ENCODE results near the gene SPESP1.

SPESP1 gene

DNA sequence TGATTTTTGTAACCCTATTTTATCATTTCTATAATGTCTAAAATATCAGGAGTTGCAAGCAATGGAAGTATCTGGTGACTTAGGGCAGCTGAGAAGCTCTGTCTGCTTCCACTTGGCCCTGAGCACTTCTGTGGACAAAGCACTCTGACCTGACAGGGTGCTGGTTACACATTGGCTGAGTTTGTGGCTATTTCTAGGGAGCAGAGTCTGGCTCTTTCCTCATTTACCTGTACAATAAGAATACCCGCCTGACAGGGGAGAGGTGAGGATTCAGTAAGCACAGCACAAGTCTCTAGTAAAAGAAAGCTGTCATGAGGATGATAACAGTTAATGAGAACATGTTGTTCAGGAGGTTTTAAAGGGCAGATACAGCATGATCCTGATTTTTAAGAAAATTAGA lies 33.3 kb upstream of the SPESP1 start:
- Histone ChIP-seq H3K27me3 (ENCODE audit: insufficient read depth, insufficient read length) (no peaks in the 10 kb centered on the region), H3K9ac (ENCODE audit: insufficient read length, low read depth) (no peak overlapping the region)
- no peak for DNase-seq (ENCODE audit: low read depth, low spot score)

DNA sequence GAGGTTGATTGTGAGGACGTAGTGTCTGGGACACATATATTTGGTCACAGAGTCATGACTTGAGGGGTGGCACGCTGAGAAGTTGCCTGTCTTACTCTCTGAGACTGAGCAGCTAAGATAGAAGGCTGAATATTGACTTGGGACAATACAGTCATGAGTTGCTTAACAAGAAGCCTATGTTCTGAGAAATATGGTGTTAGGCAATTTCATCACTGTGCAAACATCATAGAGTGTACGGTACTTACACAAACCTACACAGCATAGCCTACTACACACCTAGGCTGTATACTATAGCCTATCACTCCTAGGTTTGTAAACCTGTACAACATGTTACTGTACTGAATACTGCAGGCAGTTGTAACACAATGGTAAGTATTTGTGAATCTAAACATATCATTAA lies 30.3 kb upstream of the SPESP1 start:
- Histone ChIP-seq H3K9me3 (ENCODE audit: insufficient read depth, low read length) (no peaks in the 10 kb centered on the region), H3K27me3 (ENCODE audit: insufficient read depth, insufficient read length) (no peaks in the 10 kb centered on the region), H3K9ac (ENCODE audit: insufficient read length, low read depth) (no peak overlapping the region), H3K4me1 (ENCODE audit: insufficient read depth, insufficient read length) (no peaks in the 10 kb centered on the region), H3K4me3 (ENCODE audit: insufficient read length, low read depth) (no peak overlapping the region), H3K36me3 (ENCODE audit: insufficient read depth, insufficient read length, low read length) (no peaks in the 10 kb centered on the region)
- TF ChIP-seq YY1 (IDR thresholded peaks at IDR 0.05; ENCODE audit: insufficient read depth, insufficient read length) (no peak), ZNF274 (IDR thresholded peaks at IDR 0.05; ENCODE audit: low read depth, low read length) (no peak), SUZ12 (IDR thresholded peaks at IDR 0.05; ENCODE audit: extremely low read depth, insufficient read depth, insufficient read length) (no peak)
- no peak for DNase-seq (ENCODE audit: low read depth, low spot score)

More for the DNA sequence above, 33.3 kb upstream of the SPESP1 start:
- Histone ChIP-seq H3K9me3 (ENCODE audit: insufficient read depth, low read length) (no peaks in the 10 kb centered on the region), H3K4me3 (ENCODE audit: insufficient read length, low read depth) (no peak overlapping the region), H3K4me1 (ENCODE audit: insufficient read depth, insufficient read length) (no peaks in the 10 kb centered on the region), H3K36me3 (ENCODE audit: insufficient read depth, insufficient read length, low read length) (no peaks in the 10 kb centered on the region)
- no peak for TF ChIP-seq SUZ12 (IDR thresholded peaks at IDR 0.05; ENCODE audit: extremely low read depth, insufficient read depth, insufficient read length)
- TF ChIP-seq ZNF274 (IDR thresholded peaks at IDR 0.05; ENCODE audit: low read depth, low read length): no peak
- TF ChIP-seq YY1 (IDR thresholded peaks at IDR 0.05; ENCODE audit: insufficient read depth, insufficient read length): no peak

GRCh38 chr15:68907396-68907923 lies 22.9 kb upstream of the SPESP1 start:
- H3K9me3 ChIP-seq (ENCODE audit: insufficient read depth, low read length): no peaks in the 10 kb centered on the region
- no peak for DNase-seq (ENCODE audit: low read depth, low spot score)
- no peaks in the 10 kb centered on the region for H3K36me3 ChIP-seq (ENCODE audit: insufficient read depth, insufficient read length, low read length)
- no peak overlapping the region for H3K9ac ChIP-seq (ENCODE audit: insufficient read length, low read depth)
- no peaks in the 10 kb centered on the region for H3K27me3 ChIP-seq (ENCODE audit: insufficient read depth, insufficient read length)
- H3K4me3 ChIP-seq (ENCODE audit: insufficient read length, low read depth): no peak overlapping the region
- no peaks in the 10 kb centered on the region for H3K4me1 ChIP-seq (ENCODE audit: insufficient read depth, insufficient read length)
- TF ChIP-seq SUZ12 (IDR thresholded peaks at IDR 0.05; ENCODE audit: extremely low read depth, insufficient read depth, insufficient read length) (no peak), YY1 (IDR thresholded peaks at IDR 0.05; ENCODE audit: insufficient read depth, insufficient read length) (no peak), ZNF274 (IDR thresholded peaks at IDR 0.05; ENCODE audit: low read depth, low read length) (no peak)

DNA sequence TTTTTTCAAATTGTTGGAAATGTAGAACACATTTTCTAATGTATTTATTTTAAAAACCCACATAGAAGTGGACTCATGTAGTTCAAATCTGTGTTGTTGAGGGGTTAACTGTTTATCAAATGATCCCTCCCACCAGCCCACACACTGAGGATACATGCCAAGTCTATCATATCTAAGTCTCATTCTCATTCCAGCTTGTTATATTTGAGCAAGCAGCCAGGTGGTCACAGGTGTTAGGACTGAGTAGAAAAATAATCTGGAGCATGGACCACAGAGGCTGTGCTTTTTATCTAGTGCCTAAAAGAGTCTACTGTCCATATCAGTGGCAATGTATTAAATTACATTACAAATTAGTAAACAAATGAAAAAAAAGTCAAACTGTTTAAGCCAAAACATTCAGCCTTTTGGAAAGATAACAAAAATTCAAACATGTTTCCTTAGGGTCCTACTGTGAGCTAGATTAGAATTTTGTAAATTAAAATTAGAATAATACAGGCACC lies 20.7 kb upstream of the SPESP1 start:
- Histone ChIP-seq H3K27me3 (ENCODE audit: insufficient read depth, insufficient read length) (no peaks in the 10 kb centered on the region), H3K4me3 (ENCODE audit: insufficient read length, low read depth) (no peak overlapping the region), H3K9me3 (ENCODE audit: insufficient read depth, low read length) (no peaks in the 10 kb centered on the region), H3K9ac (ENCODE audit: insufficient read length, low read depth) (no peak overlapping the region), H3K4me1 (ENCODE audit: insufficient read depth, insufficient read length) (no peaks in the 10 kb centered on the region), H3K36me3 (ENCODE audit: insufficient read depth, insufficient read length, low read length) (no peaks in the 10 kb centered on the region)
- no peak for TF ChIP-seq YY1 (IDR thresholded peaks at IDR 0.05; ENCODE audit: insufficient read depth, insufficient read length)
- no peak for TF ChIP-seq SUZ12 (IDR thresholded peaks at IDR 0.05; ENCODE audit: extremely low read depth, insufficient read depth, insufficient read length)
- no peak for TF ChIP-seq ZNF274 (IDR thresholded peaks at IDR 0.05; ENCODE audit: low read depth, low read length)
- DNase-seq (ENCODE audit: low read depth, low spot score): no peak

GRCh38 chr15:68910341-68910740 lies 20.0 kb upstream of the SPESP1 start:
- H3K36me3 ChIP-seq (ENCODE audit: insufficient read depth, insufficient read length, low read length): no peaks in the 10 kb centered on the region
- H3K27me3 ChIP-seq (ENCODE audit: insufficient read depth, insufficient read length): no peaks in the 10 kb centered on the region
- no peak for TF ChIP-seq ZNF274 (IDR thresholded peaks at IDR 0.05; ENCODE audit: low read depth, low read length)
- TF ChIP-seq YY1 (IDR thresholded peaks at IDR 0.05; ENCODE audit: insufficient read depth, insufficient read length): no peak
- no peak for TF ChIP-seq SUZ12 (IDR thresholded peaks at IDR 0.05; ENCODE audit: extremely low read depth, insufficient read depth, insufficient read length)
- H3K4me3 ChIP-seq (ENCODE audit: insufficient read length, low read depth): no peak overlapping the region
- peaks cover 5% of the 10 kb centered on the region for H3K9me3 ChIP-seq (ENCODE audit: insufficient read depth, low read length)
- H3K4me1 ChIP-seq (ENCODE audit: insufficient read depth, insufficient read length): no peaks in the 10 kb centered on the region
- no peak for DNase-seq (ENCODE audit: low read depth, low spot score)
- no peak overlapping the region for H3K9ac ChIP-seq (ENCODE audit: insufficient read length, low read depth)

DNA sequence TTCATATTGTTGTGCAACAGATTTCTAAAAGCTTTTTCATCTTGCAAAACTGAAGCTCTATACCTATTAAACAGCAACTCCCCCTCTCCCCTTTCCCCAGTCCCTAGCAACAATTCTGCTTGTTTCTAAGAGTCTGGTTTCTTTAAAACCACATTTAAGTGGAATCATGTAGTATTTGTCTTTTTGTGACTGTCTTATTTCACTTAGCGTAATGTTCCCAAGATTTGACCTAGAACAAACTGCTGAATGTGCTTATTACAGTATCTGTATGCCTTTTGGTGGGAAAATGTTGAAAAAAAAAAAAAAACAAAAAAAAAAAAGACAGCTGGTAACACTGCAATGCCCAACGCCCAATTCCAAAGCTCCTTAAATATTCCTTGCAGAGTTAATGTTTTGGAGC lies 19.5 kb upstream of the SPESP1 start:
- DNase-seq (ENCODE audit: low read depth, low spot score): no peak

DNA sequence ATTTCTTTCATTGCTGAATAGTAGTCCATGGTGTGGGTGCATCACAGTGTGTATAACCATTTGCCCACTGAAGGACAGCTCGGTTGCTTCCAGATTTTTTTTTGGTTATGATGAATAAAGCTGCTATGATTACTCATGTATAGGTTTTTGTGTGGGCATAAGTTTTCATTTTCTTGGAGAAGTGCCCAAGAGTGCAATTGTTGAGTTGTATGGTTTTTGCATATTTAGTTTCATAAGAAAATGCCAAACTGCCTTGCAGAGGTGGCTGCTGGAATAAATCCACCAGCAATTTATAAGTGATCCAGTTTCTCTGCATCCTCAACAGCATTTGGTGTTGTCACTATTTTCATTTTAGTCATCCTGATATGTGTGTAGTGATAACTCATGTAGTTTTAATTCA lies 8.4 kb upstream of the SPESP1 start:
- DNase-seq (ENCODE audit: low read depth, low spot score): no peak
- H3K36me3 ChIP-seq (ENCODE audit: insufficient read depth, insufficient read length, low read length): no peaks in the 10 kb centered on the region
- no peaks in the 10 kb centered on the region for H3K27me3 ChIP-seq (ENCODE audit: insufficient read depth, insufficient read length)
- H3K9me3 ChIP-seq (ENCODE audit: insufficient read depth, low read length): no peaks in the 10 kb centered on the region
- H3K9ac ChIP-seq (ENCODE audit: insufficient read length, low read depth): no peak overlapping the region
- no peak overlapping the region for H3K4me3 ChIP-seq (ENCODE audit: insufficient read length, low read depth)
- no peak for TF ChIP-seq SUZ12 (IDR thresholded peaks at IDR 0.05; ENCODE audit: extremely low read depth, insufficient read depth, insufficient read length)
- no peak for TF ChIP-seq ZNF274 (IDR thresholded peaks at IDR 0.05; ENCODE audit: low read depth, low read length)
- no peak for TF ChIP-seq YY1 (IDR thresholded peaks at IDR 0.05; ENCODE audit: insufficient read depth, insufficient read length)
- no peaks in the 10 kb centered on the region for H3K4me1 ChIP-seq (ENCODE audit: insufficient read depth, insufficient read length)

More for the DNA sequence above, 19.5 kb upstream of the SPESP1 start:
- H3K4me3 ChIP-seq (ENCODE audit: insufficient read length, low read depth): no peak overlapping the region
- H3K4me1 ChIP-seq (ENCODE audit: insufficient read depth, insufficient read length): no peaks in the 10 kb centered on the region
- no peak overlapping the region for H3K9ac ChIP-seq (ENCODE audit: insufficient read length, low read depth)
- H3K27me3 ChIP-seq (ENCODE audit: insufficient read depth, insufficient read length): no peaks in the 10 kb centered on the region
- TF ChIP-seq YY1 (IDR thresholded peaks at IDR 0.05; ENCODE audit: insufficient read depth, insufficient read length): no peak
- no peak for TF ChIP-seq ZNF274 (IDR thresholded peaks at IDR 0.05; ENCODE audit: low read depth, low read length)
- TF ChIP-seq SUZ12 (IDR thresholded peaks at IDR 0.05; ENCODE audit: extremely low read depth, insufficient read depth, insufficient read length): no peak
- peaks cover 10% of the 10 kb centered on the region for H3K9me3 ChIP-seq (ENCODE audit: insufficient read depth, low read length)
- no peaks in the 10 kb centered on the region for H3K36me3 ChIP-seq (ENCODE audit: insufficient read depth, insufficient read length, low read length)
